HAP-1 (cell line): ENCODE results near the gene SMC5.
A peak's percentile ranks its signal among the peaks of the same experiment; 100 is the strongest.
"Not testable (repeated sequence)": the region's sequence is repeated elsewhere in the genome, so short reads cannot be mapped to it uniquely, and the experiment has no call there.

Experiments
- DNase-seq, 2 experiments: peaks; one replicate each; pipeline ENCODE4 v3.0.0-alpha.2; 2016 to 2020; ENCODE audit warnings: low spot score in 2 of 2
- H3K27me3 ChIP-seq: fragments of 250-450 bp; sonication (Bioruptor Pico); 2 replicates; pipeline ENCODE4 v1.5.1; 2020; ENCODE audit warnings: low read depth, mild to moderate bottlenecking, moderate library complexity
- H3K36me3 ChIP-seq: fragments of 250-450 bp; sonication (Bioruptor Pico); replicated peaks from 2 replicates; pipeline ENCODE4 v1.5.1; 2020; ENCODE audit warnings: mild to moderate bottlenecking
- H3K4me1 ChIP-seq: fragments of 250-450 bp; sonication (Bioruptor Pico); 2 replicates; pipeline ENCODE4 v1.5.1; 2020; ENCODE audit warnings: mild to moderate bottlenecking
- H3K4me3 ChIP-seq: fragments of 250-450 bp; sonication (Bioruptor Pico); 2 replicates; pipeline ENCODE4 v1.5.1; 2020; ENCODE audit warnings: mild to moderate bottlenecking, moderate library complexity
- H3K9me3 ChIP-seq: fragments of 250-450 bp; sonication (Bioruptor Pico); 2 replicates; pipeline ENCODE4 v1.5.1; 2020; ENCODE audit warnings: mild to moderate bottlenecking, moderate library complexity
- in situ Hi-C: fragments of 300-500 bp; cut with MboI; formaldehyde crosslinking; loops from 3 replicates; pipeline ENCODE4 v1.14.3; 2020; ENCODE audit warnings: low sequenced_read_pairs, inconsistent platforms, mixed read lengths

SMC5 gene

GRCh38 chr9:70389621-70390266 is 131.0 kb downstream of the SMC5 start:
- Histone ChIP-seq H3K36me3 (peaks cover 5% of the 10 kb centered on the region; the same call in 1 of the 2 replicates), H3K27me3 (no peaks in the 10 kb centered on the region), H3K4me1 (peaks cover 11% of the 10 kb centered on the region), H3K4me3 (no peak overlapping the region), H3K9me3 (no peaks in the 10 kb centered on the region)
- no peak for DNase-seq
- in situ Hi-C loops, result no loop called here

GRCh38 chr9:70390933-70391341 is 132.2 kb downstream of the SMC5 start:
- DNase-seq, result no peak
- in situ Hi-C loops, result no loop called here
- Histone ChIP-seq H3K4me1 (peaks cover 15% of the 10 kb centered on the region), H3K4me3 (no peak overlapping the region), H3K36me3 (peaks cover 5% of the 10 kb centered on the region; the same call in 1 of the 2 replicates), H3K27me3 (no peaks in the 10 kb centered on the region), H3K9me3 (no peaks in the 10 kb centered on the region)

GRCh38 chr9:70392189-70392588 is 133.4 kb downstream of the SMC5 start:
- H3K9me3 ChIP-seq, result no peaks in the 10 kb centered on the region
- H3K36me3 ChIP-seq, result no peaks in the 10 kb centered on the region
- H3K4me1 ChIP-seq, result peaks cover 15% of the 10 kb centered on the region
- DNase-seq, result peak in 1 of 2 experiments; percentile 13
- in situ Hi-C loops, result no loop called here
- H3K27me3 ChIP-seq, result no peaks in the 10 kb centered on the region
- no peak overlapping the region for H3K4me3 ChIP-seq

- Histone ChIP-seq H3K4me3 (no peak overlapping the region), H3K9me3 (no peaks in the 10 kb centered on the region), H3K27me3 (no peaks in the 10 kb centered on the region), H3K36me3 (no peaks in the 10 kb centered on the region), H3K4me1 (peaks cover 15% of the 10 kb centered on the region)
- no peak for DNase-seq
- in situ Hi-C loops, result no loop called here
Measured at GRCh38 chr9:70392850-70393249, 134.1 kb downstream of the SMC5 start.

GRCh38 chr9:70395652-70396051 is 136.9 kb downstream of the SMC5 start:
- Histone ChIP-seq H3K4me1 (peaks cover 31% of the 10 kb centered on the region), H3K27me3 (no peaks in the 10 kb centered on the region), H3K36me3 (no peaks in the 10 kb centered on the region), H3K4me3 (no peak overlapping the region), H3K9me3 (no peaks in the 10 kb centered on the region)
- DNase-seq, result no peak
- in situ Hi-C loops, result no loop called here

GRCh38 chr9:70398145-70398556 is 139.4 kb downstream of the SMC5 start:
- Histone ChIP-seq H3K4me1 (peaks cover 42% of the 10 kb centered on the region), H3K9me3 (no peaks in the 10 kb centered on the region), H3K4me3 (no peak overlapping the region), H3K27me3 (no peaks in the 10 kb centered on the region), H3K36me3 (no peaks in the 10 kb centered on the region)
- in situ Hi-C loops, result no loop called here
- DNase-seq, result no peak

GRCh38 chr9:70399141-70399540 is 140.4 kb downstream of the SMC5 start:
- Histone ChIP-seq H3K36me3 (no peaks in the 10 kb centered on the region), H3K4me1 (peaks cover 45% of the 10 kb centered on the region), H3K9me3 (no peaks in the 10 kb centered on the region), H3K27me3 (no peaks in the 10 kb centered on the region), H3K4me3 (no peak overlapping the region)
- in situ Hi-C loops, result no loop called here
- DNase-seq, result no peak

- Histone ChIP-seq H3K4me1 (peaks cover 43% of the 10 kb centered on the region), H3K4me3 (no peak overlapping the region)
- in situ Hi-C loops, result no loop called here
Measured at GRCh38 chr9:70400107-70400892, 141.5 kb downstream of the SMC5 start.

GRCh38 chr9:70401241-70401640 is 142.5 kb downstream of the SMC5 start:
- peaks cover 53% of the 10 kb centered on the region for H3K4me1 ChIP-seq
- in situ Hi-C loops, DNase-seq: not testable (repeated sequence)

More at GRCh38 chr9:70400107-70400892, 141.5 kb downstream of the SMC5 start:
- Histone ChIP-seq H3K9me3 (no peaks in the 10 kb centered on the region), H3K27me3 (no peaks in the 10 kb centered on the region), H3K36me3 (no peaks in the 10 kb centered on the region; the same call in 1 of the 2 replicates)
- DNase-seq, result no peak

GRCh38 chr9:70402213-70402612 is 143.4 kb downstream of the SMC5 start:
- DNase-seq, result peak in 1 of 2 experiments; percentile 81
- H3K9me3 ChIP-seq, result no peaks in the 10 kb centered on the region
- no peak overlapping the region for H3K4me3 ChIP-seq
- in situ Hi-C loops, result no loop called here
- no peaks in the 10 kb centered on the region; the same call in 1 of the 2 replicates for H3K36me3 ChIP-seq
- peaks cover 62% of the 10 kb centered on the region for H3K4me1 ChIP-seq
- H3K27me3 ChIP-seq, result no peaks in the 10 kb centered on the region

More at GRCh38 chr9:70401241-70401640, 142.5 kb downstream of the SMC5 start:
- not testable (repeated sequence) for H3K27me3 ChIP-seq, H3K36me3 ChIP-seq, H3K4me3 ChIP-seq, H3K9me3 ChIP-seq

- Histone ChIP-seq H3K4me1 (peaks cover 72% of the 10 kb centered on the region), H3K27me3 (no peaks in the 10 kb centered on the region), H3K4me3 (no peak overlapping the region), H3K9me3 (no peaks in the 10 kb centered on the region), H3K36me3 (no peaks in the 10 kb centered on the region; the same call in 1 of the 2 replicates)
- no peak for DNase-seq
- in situ Hi-C loops, result no loop called here
Measured at GRCh38 chr9:70403166-70403565, 144.4 kb downstream of the SMC5 start.

GRCh38 chr9:70403618-70404025 is 144.8 kb downstream of the SMC5 start:
- in situ Hi-C loops, result no loop called here
- no peak overlapping the region for H3K4me3 ChIP-seq
- DNase-seq, result no peak
- H3K9me3 ChIP-seq, result no peaks in the 10 kb centered on the region
- H3K4me1 ChIP-seq, result peaks cover 72% of the 10 kb centered on the region
- no peaks in the 10 kb centered on the region; the same call in 1 of the 2 replicates for H3K36me3 ChIP-seq
- H3K27me3 ChIP-seq, result no peaks in the 10 kb centered on the region

GRCh38 chr9:70404261-70404660 is 145.5 kb downstream of the SMC5 start:
- DNase-seq, result no peak
- H3K4me3 ChIP-seq, result no peak overlapping the region
- H3K27me3 ChIP-seq, result no peaks in the 10 kb centered on the region
- H3K9me3 ChIP-seq, result no peaks in the 10 kb centered on the region
- in situ Hi-C loops, result no loop called here
- no peaks in the 10 kb centered on the region; the same call in 1 of the 2 replicates for H3K36me3 ChIP-seq
- peaks cover 68% of the 10 kb centered on the region for H3K4me1 ChIP-seq
